HepG2 (cell line): ENCODE data around the gene USP7. TPM values are rescaled to one million over a fixed set of nuclear protein-coding genes. Genes with fewer than 3 reads are reported as not detected.

ENCODE experiments used
- CEBPG ChIP-seq: IDR thresholded peaks from 2 replicates; pipeline ENCODE4 v1.6.1; 2016
- FOXC1 ChIP-seq: sonication (generic); formaldehyde crosslinking; IDR thresholded peaks from 2 replicates; pipeline ENCODE4 v1.8.0; 2022; ENCODE audit warnings: mild to moderate bottlenecking, missing genetic modification reagents, borderline replicate concordance
- HOXA5 ChIP-seq: sonication (generic); formaldehyde crosslinking; IDR thresholded peaks from 2 replicates; pipeline ENCODE4 v1.4.0; 2020; ENCODE audit warnings: missing genetic modification reagents
- HOXA9 ChIP-seq: sonication (generic); formaldehyde crosslinking; IDR thresholded peaks from 2 replicates; pipeline ENCODE4 v1.8.1; 2022; ENCODE audit warnings: missing genetic modification reagents, mild to moderate bottlenecking, moderate library complexity, borderline replicate concordance
- IKZF4 ChIP-seq: sonication (generic); formaldehyde crosslinking; IDR thresholded peaks from 2 replicates; pipeline ENCODE4 v1.5.1; 2020; ENCODE audit warnings: borderline replicate concordance, mild to moderate bottlenecking, low read depth, missing genetic modification reagents; ENCODE audit errors: not compliant biosample characterization
- KDM5A ChIP-seq: fragments of 200-600 bp; sonication (generic); IDR thresholded peaks from 2 replicates; pipeline ENCODE4 v1.7.0; 2018; ENCODE audit warnings: antibody characterized with exemption, mild to moderate bottlenecking, low read length, borderline replicate concordance
- KLF9 ChIP-seq: IDR thresholded peaks from 2 replicates; pipeline ENCODE4 v1.6.1; 2016; ENCODE audit warnings: low read depth
- ZKSCAN5 ChIP-seq: sonication (generic); formaldehyde crosslinking; IDR thresholded peaks from 2 replicates; pipeline ENCODE4 v1.5.1; 2020; ENCODE audit warnings: mild to moderate bottlenecking, missing genetic modification reagents
- ZNF101 ChIP-seq: sonication (generic); formaldehyde crosslinking; IDR thresholded peaks from 2 replicates; pipeline ENCODE4 v1.4.0; 2020; ENCODE audit warnings: mild to moderate bottlenecking, low read depth, missing genetic modification reagents, borderline replicate concordance
- ZNF317 ChIP-seq: sonication (generic); formaldehyde crosslinking; IDR thresholded peaks from 2 replicates; pipeline ENCODE4 v1.5.0; 2020; ENCODE audit warnings: mild to moderate bottlenecking, missing genetic modification reagents
- polyA plus RNA-seq, 8 experiments: library from polyadenylated mRNA; depleted of rRNA in 3 of 8; stranded (reverse) in 7 of 8; unstranded in 1 of 8; fragments of >200 nt; fragmentation: Illumina TruSeq in 4 of 8; extraction: Trizol in 4 of 8; gene quantifications; 2 replicates each; pipeline versions ENCODE4 v1.2.1 to v1.2.3, GENCODE V29; 2011 to 2016; ENCODE audit warnings: low read depth in 4 of 8, missing spikeins in 1 of 8, mixed read lengths in 1 of 8; ENCODE audit not compliant: insufficient read depth in 1 of 8
- total RNA-seq, 5 experiments: library from RNA; depleted of rRNA; stranded (reverse); fragments of >200 nt; fragmentation: Illumina TruSeq; extraction: Trizol; gene quantifications; 2 replicates each; pipeline ENCODE4 v1.2.3, GENCODE V29; 2016; ENCODE audit warnings: low read depth in 1 of 5
- TF ChIP-seq, protein P1 (sequence below): IDR thresholded peaks from 2 replicates; pipeline ENCODE4 v1.6.1; 2016; ENCODE audit warnings: low read depth, missing genetic modification reagents, missing compliant biosample characterization
- TF ChIP-seq, protein P2 (sequence below): sonication (generic); formaldehyde crosslinking; IDR thresholded peaks from 2 replicates; pipeline ENCODE4 v1.5.1; 2020; ENCODE audit warnings: mild to moderate bottlenecking, missing genetic modification reagents, moderate library complexity
- TF ChIP-seq, protein P3 (sequence below): sonication (generic); formaldehyde crosslinking; IDR thresholded peaks from 2 replicates; pipeline ENCODE4 v1.4.0; 2020; ENCODE audit warnings: missing genetic modification reagents
- TF ChIP-seq, protein P4 (sequence below): sonication (generic); formaldehyde crosslinking; IDR thresholded peaks from 2 replicates; pipeline ENCODE4 v1.8.1; 2023; ENCODE audit warnings: missing genetic modification reagents, inconsistent platforms, borderline replicate concordance
- TF ChIP-seq, protein P5 (sequence below): sonication (generic); formaldehyde crosslinking; IDR thresholded peaks from 2 replicates; pipeline ENCODE4 v1.8.0; 2022; ENCODE audit warnings: mild to moderate bottlenecking, missing genetic modification reagents, moderate library complexity

Gene USP7
- total and polyA plus RNA-seq, 2 of the 13 experiments (the other 11 are each of a cell fraction or from before 2014, with no cell fraction given): 52.5 to 173 TPM

DNA sequence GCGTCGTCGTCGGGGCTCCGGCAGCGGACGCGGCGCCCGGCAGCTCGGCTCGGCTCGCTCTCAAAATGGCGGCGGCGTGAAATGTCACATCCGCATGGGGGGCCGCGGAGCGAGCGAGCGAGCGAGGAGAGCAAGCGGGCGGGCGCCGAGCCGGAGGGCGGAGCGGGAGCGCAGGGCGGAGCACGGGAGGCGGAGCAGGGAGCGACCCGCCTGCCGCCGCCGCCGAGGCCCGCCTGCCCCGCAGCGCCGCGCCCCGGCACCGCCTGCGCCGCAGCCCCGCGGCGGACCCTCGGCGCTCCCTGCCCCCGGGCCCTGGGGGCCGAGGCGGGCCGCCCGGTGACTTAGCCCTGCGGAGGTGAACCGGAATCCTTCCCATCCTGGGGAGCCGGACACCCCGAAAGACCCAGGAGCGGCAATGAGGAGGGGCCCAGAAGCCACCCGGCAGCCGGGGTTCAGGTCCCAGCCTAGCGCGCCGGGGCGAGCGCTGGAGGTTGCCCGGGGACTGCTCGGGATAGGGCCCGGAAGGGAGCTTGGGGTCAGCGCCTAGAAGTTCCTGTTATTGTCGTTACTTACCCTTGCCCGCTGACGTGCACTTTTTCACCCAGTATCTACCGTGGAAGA lies at the start of gene USP7 (continued):
- TF ChIP-seq, protein P1, sequence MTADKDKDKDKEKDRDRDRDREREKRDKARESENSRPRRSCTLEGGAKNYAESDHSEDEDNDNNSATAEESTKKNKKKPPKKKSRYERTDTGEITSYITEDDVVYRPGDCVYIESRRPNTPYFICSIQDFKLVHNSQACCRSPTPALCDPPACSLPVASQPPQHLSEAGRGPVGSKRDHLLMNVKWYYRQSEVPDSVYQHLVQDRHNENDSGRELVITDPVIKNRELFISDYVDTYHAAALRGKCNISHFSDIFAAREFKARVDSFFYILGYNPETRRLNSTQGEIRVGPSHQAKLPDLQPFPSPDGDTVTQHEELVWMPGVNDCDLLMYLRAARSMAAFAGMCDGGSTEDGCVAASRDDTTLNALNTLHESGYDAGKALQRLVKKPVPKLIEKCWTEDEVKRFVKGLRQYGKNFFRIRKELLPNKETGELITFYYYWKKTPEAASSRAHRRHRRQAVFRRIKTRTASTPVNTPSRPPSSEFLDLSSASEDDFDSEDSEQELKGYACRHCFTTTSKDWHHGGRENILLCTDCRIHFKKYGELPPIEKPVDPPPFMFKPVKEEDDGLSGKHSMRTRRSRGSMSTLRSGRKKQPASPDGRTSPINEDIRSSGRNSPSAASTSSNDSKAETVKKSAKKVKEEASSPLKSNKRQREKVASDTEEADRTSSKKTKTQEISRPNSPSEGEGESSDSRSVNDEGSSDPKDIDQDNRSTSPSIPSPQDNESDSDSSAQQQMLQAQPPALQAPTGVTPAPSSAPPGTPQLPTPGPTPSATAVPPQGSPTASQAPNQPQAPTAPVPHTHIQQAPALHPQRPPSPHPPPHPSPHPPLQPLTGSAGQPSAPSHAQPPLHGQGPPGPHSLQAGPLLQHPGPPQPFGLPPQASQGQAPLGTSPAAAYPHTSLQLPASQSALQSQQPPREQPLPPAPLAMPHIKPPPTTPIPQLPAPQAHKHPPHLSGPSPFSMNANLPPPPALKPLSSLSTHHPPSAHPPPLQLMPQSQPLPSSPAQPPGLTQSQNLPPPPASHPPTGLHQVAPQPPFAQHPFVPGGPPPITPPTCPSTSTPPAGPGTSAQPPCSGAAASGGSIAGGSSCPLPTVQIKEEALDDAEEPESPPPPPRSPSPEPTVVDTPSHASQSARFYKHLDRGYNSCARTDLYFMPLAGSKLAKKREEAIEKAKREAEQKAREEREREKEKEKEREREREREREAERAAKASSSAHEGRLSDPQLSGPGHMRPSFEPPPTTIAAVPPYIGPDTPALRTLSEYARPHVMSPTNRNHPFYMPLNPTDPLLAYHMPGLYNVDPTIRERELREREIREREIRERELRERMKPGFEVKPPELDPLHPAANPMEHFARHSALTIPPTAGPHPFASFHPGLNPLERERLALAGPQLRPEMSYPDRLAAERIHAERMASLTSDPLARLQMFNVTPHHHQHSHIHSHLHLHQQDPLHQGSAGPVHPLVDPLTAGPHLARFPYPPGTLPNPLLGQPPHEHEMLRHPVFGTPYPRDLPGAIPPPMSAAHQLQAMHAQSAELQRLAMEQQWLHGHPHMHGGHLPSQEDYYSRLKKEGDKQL (CRISPR knock-in tag): 0 out of 2 replicates have a peak, but pooled peaks have one; percentile 42
- TF ChIP-seq KDM5A (no peak), HOXA9 (CRISPR knock-in tag) (no peak), KLF9 (CRISPR knock-in tag) (no peak), CEBPG (CRISPR knock-in tag) (peak; percentile 36; the same call in 1 of the 2 replicates), ZNF317 (CRISPR knock-in tag) (no peak), FOXC1 (peak; percentile 81; the same call in 1 of the 2 replicates), ZNF101 (CRISPR knock-in tag) (no peak), IKZF4 (CRISPR knock-in tag) (peak; percentile 84), ZKSCAN5 (CRISPR knock-in tag) (no peak), HOXA5 (CRISPR knock-in tag) (peak; percentile 61; the same call in 1 of the 2 replicates)
- TF ChIP-seq, protein P2, sequence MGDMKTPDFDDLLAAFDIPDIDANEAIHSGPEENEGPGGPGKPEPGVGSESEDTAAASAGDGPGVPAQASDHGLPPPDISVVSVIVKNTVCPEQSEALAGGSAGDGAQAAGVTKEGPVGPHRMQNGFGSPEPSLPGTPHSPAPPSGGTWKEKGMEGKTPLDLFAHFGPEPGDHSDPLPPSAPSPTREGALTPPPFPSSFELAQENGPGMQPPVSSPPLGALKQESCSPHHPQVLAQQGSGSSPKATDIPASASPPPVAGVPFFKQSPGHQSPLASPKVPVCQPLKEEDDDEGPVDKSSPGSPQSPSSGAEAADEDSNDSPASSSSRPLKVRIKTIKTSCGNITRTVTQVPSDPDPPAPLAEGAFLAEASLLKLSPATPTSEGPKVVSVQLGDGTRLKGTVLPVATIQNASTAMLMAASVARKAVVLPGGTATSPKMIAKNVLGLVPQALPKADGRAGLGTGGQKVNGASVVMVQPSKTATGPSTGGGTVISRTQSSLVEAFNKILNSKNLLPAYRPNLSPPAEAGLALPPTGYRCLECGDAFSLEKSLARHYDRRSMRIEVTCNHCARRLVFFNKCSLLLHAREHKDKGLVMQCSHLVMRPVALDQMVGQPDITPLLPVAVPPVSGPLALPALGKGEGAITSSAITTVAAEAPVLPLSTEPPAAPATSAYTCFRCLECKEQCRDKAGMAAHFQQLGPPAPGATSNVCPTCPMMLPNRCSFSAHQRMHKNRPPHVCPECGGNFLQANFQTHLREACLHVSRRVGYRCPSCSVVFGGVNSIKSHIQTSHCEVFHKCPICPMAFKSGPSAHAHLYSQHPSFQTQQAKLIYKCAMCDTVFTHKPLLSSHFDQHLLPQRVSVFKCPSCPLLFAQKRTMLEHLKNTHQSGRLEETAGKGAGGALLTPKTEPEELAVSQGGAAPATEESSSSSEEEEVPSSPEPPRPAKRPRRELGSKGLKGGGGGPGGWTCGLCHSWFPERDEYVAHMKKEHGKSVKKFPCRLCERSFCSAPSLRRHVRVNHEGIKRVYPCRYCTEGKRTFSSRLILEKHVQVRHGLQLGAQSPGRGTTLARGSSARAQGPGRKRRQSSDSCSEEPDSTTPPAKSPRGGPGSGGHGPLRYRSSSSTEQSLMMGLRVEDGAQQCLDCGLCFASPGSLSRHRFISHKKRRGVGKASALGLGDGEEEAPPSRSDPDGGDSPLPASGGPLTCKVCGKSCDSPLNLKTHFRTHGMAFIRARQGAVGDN: peak; percentile 78
- TF ChIP-seq, protein P3, sequence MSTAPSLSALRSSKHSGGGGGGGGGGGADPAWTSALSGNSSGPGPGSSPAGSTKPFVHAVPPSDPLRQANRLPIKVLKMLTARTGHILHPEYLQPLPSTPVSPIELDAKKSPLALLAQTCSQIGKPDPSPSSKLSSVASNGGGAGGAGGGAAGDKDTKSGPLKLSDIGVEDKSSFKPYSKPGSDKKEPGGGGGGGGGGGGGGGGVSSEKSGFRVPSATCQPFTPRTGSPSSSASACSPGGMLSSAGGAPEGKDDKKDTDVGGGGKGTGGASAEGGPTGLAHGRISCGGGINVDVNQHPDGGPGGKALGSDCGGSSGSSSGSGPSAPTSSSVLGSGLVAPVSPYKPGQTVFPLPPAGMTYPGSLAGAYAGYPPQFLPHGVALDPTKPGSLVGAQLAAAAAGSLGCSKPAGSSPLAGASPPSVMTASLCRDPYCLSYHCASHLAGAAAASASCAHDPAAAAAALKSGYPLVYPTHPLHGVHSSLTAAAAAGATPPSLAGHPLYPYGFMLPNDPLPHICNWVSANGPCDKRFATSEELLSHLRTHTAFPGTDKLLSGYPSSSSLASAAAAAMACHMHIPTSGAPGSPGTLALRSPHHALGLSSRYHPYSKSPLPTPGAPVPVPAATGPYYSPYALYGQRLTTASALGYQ (CRISPR knock-in tag): no peak
- TF ChIP-seq, protein P4, sequence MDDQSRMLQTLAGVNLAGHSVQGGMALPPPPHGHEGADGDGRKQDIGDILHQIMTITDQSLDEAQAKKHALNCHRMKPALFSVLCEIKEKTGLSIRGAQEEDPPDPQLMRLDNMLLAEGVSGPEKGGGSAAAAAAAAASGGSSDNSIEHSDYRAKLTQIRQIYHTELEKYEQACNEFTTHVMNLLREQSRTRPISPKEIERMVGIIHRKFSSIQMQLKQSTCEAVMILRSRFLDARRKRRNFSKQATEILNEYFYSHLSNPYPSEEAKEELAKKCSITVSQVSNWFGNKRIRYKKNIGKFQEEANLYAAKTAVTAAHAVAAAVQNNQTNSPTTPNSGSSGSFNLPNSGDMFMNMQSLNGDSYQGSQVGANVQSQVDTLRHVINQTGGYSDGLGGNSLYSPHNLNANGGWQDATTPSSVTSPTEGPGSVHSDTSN (CRISPR knock-in tag): no peak
- TF ChIP-seq, protein P5, sequence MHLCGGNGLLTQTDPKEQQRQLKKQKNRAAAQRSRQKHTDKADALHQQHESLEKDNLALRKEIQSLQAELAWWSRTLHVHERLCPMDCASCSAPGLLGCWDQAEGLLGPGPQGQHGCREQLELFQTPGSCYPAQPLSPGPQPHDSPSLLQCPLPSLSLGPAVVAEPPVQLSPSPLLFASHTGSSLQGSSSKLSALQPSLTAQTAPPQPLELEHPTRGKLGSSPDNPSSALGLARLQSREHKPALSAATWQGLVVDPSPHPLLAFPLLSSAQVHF (CRISPR knock-in tag): peak; percentile 22; the same call in 1 of the 2 replicates
